Lower leg skin (tissue), 3 donors: ENCODE data around the gene YIF1B.

ENCODE experiments used
- POLR2A ChIP-seq, 2 donors: fragments of 450-650 bp; IDR thresholded peaks; one replicate each; pipeline ENCODE4 v1.6.1; 2016 to 2017; ENCODE audit warnings: antibody characterized with exemption in 2 of 2, mild to moderate bottlenecking in 1 of 2, moderate library complexity in 1 of 2
- TF ChIP-seq, protein P1 (sequence below), 3 donors: fragments of 450-650 bp; IDR thresholded peaks; one replicate each; pipeline ENCODE4 v1.5.1; 2016; ENCODE audit warnings: antibody characterized with exemption in 3 of 3, mild to moderate bottlenecking in 3 of 3, moderate library complexity in 2 of 3

DNA sequence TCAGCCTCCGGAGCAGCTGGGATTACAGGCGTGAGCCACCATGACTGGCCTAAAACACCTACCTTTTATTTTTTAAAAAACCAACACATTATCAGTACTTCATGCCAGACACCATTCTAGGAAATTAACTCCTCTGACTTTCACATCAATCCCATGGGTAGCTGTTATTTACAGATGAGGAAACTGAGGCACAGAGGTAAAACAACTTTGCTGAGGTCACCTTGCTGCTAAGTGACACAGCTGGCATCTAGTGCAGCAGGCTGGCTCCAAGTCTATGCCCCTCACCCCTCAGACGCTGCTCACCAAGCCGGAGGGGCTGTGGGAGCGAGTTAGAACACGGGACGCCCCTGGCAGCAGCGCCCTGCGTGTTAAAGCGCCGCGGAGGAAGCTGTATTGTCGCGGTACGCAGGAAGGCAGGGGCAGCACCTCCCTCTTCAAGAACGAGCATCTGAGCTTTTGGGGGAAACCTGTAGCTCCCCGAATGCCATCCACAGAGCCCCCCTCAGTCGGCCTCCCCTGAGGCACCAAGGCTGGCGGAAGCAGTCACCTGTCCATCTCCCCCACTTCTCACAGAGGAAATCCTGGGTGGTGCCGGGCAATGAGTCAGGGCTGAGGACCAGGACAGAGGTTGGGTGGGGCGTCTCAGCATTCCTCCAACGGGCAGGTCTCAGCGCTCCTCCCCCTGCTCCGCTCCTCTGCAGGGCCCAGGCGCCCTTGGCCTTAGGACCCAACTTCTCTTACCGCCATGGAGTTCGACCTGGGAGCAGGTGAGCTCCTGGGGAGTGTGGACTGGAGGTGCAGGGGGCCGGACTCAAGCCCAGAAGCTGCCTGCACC, 12.0 kb downstream of the YIF1B start, which contains the start of gene C19orf33:
- TF ChIP-seq, protein P1, sequence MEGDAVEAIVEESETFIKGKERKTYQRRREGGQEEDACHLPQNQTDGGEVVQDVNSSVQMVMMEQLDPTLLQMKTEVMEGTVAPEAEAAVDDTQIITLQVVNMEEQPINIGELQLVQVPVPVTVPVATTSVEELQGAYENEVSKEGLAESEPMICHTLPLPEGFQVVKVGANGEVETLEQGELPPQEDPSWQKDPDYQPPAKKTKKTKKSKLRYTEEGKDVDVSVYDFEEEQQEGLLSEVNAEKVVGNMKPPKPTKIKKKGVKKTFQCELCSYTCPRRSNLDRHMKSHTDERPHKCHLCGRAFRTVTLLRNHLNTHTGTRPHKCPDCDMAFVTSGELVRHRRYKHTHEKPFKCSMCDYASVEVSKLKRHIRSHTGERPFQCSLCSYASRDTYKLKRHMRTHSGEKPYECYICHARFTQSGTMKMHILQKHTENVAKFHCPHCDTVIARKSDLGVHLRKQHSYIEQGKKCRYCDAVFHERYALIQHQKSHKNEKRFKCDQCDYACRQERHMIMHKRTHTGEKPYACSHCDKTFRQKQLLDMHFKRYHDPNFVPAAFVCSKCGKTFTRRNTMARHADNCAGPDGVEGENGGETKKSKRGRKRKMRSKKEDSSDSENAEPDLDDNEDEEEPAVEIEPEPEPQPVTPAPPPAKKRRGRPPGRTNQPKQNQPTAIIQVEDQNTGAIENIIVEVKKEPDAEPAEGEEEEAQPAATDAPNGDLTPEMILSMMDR (IDR thresholded peaks at IDR 0.05), result no peak
- no peak for TF ChIP-seq POLR2A (IDR thresholded peaks at IDR 0.05)
